Fibroblast of lung (primary cell): ENCODE results near the gene GNLY.

Source experiments
- EZH2 ChIP-seq: IDR thresholded peaks from 2 replicates; pipeline ENCODE4 v1.5.1; 2012; ENCODE audit warnings: low read length, control low read depth, mild to moderate bottlenecking; ENCODE audit errors: missing control alignments
- TF ChIP-seq, protein P1 (sequence below), 2 donors: IDR thresholded peaks in 1 of 2; conservative IDR thresholded peaks in 1 of 2; 1 replicate in 1 of 2; 2 replicates in 1 of 2; pipeline ENCODE4 v1.5.1; 2011 to 2012; ENCODE audit warnings: low read length in 2 of 2, control low read depth in 1 of 2, inconsistent platforms in 1 of 2, low read depth in 1 of 2, mild to moderate bottlenecking in 1 of 2

DNA sequence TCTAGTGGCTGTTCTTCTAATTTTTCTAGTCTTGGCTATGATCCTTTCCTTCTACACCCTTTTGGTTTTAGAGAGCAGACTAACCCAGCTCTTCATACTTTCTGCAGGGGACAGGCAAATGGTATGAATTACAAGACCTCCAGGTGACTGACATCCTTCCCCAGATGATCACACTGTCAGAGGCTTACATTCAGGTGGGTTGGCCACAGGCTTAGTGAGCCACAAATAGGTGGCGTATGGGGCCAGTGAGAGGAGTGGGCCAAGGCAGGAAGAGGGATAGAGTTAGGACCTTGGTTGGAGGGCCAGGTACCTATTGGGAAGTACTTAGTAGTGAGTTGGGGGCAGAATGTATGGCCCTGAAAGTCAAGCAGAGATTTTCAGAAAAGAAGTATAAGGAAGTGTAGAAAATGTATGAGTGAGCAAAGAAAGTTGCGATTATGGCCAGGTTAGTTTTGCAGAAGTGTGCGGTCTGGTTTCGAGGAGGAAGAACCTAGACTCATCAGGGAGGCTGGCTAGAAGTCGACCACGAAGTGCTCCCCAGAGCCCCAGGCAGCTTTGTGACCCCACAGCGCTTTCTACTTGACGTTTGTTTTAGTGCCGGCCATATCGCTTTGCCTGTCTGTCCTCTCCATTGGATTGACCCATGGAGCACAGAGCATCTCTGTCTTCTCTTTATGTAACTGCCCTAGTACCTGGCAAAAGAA is 46.2 kb upstream of the GNLY start:
- TF ChIP-seq EZH2: no peak
- TF ChIP-seq, protein P1, sequence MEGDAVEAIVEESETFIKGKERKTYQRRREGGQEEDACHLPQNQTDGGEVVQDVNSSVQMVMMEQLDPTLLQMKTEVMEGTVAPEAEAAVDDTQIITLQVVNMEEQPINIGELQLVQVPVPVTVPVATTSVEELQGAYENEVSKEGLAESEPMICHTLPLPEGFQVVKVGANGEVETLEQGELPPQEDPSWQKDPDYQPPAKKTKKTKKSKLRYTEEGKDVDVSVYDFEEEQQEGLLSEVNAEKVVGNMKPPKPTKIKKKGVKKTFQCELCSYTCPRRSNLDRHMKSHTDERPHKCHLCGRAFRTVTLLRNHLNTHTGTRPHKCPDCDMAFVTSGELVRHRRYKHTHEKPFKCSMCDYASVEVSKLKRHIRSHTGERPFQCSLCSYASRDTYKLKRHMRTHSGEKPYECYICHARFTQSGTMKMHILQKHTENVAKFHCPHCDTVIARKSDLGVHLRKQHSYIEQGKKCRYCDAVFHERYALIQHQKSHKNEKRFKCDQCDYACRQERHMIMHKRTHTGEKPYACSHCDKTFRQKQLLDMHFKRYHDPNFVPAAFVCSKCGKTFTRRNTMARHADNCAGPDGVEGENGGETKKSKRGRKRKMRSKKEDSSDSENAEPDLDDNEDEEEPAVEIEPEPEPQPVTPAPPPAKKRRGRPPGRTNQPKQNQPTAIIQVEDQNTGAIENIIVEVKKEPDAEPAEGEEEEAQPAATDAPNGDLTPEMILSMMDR (conservative IDR thresholded peaks at IDR 0.05 in 1 of 2, IDR thresholded peaks at IDR 0.05 in 1 of 2; ENCODE audit: low read depth in 1 of 2, low read length in 2 of 2): no peak
